ENCODE measurements around the gene NXN.
"Not testable (repeated sequence)": the region's sequence is repeated elsewhere in the genome, so short reads cannot be mapped to it uniquely, and the experiment has no call there.

Gene NXN

DNA sequence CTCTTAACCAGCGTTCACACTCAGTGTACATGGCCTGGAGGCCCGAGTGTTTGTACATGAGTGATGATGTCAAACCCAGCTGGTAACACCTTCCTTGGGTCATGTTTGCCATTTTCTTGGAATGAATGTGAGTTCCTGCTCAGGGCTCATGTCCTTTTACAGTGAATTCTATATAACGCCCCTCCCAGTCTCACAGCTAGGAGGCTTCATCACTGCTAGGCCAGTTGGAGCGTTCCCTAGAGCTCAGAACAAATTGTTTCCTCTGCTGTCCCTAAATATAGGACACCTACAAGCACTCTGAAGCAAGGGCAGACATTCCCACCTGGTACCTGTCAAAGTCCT is 22.8 kb upstream of the NXN start:
- TF ChIP-seq, protein P1, sequence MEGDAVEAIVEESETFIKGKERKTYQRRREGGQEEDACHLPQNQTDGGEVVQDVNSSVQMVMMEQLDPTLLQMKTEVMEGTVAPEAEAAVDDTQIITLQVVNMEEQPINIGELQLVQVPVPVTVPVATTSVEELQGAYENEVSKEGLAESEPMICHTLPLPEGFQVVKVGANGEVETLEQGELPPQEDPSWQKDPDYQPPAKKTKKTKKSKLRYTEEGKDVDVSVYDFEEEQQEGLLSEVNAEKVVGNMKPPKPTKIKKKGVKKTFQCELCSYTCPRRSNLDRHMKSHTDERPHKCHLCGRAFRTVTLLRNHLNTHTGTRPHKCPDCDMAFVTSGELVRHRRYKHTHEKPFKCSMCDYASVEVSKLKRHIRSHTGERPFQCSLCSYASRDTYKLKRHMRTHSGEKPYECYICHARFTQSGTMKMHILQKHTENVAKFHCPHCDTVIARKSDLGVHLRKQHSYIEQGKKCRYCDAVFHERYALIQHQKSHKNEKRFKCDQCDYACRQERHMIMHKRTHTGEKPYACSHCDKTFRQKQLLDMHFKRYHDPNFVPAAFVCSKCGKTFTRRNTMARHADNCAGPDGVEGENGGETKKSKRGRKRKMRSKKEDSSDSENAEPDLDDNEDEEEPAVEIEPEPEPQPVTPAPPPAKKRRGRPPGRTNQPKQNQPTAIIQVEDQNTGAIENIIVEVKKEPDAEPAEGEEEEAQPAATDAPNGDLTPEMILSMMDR (IDR thresholded peaks at IDR 0.05; ENCODE audit: insufficient read depth, low read length, poor library complexity, severe bottlenecking) = no peak
- H3K27me3 ChIP-seq (replicated peaks; ENCODE audit: control insufficient read depth, insufficient read depth, low read length) = no peaks in the 10 kb centered on the region
- DNase-seq (ENCODE audit: extremely low read depth, insufficient read length) = no peak
- no peak overlapping the region for H3K4me3 ChIP-seq (replicated peaks; ENCODE audit: low read depth, low read length)
- H3K36me3 ChIP-seq (ENCODE audit: control insufficient read depth, insufficient read depth, low read length) = peaks cover 39% of the 10 kb centered on the region

DNA sequence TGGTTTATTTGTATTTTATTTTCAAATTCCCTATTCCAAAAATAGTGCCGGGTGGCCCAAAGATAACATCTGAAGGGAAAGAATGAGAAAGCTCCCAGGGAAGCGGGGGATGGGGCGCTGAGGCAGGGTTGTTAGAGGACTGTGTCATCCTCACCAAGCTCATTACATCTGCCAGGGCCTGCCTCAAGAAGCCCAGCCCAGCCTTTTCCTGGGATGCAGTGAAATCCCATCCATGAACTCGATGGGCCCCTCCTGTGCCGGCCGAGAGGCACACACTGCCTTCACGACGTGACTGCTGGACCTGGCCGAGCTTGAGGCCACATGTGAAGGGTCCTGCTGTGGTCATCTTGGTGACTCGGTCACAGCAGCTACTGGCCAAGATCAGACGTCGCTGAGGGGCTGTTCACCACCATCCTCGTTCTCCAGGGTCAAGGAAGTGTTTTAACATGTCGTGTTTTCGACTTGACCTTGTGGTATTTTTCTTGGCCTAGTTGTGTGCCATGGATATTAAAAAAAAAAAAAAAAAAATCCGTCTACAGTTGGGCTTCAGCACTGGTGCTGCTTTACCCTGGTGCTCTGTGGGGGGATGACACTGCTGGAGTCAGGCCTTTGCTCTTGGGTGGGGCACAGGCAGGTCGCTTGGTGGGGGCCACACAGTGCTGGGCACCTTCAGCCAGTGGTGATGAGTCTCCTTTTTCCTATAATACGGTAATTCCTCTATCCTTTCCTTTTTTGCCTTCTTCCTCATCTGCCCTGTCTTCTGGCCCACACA is 22.2 kb upstream of the NXN start:
- H3K4me3 ChIP-seq (replicated peaks; ENCODE audit: low read depth, low read length) = no peak overlapping the region
- H3K27me3 ChIP-seq (replicated peaks; ENCODE audit: control insufficient read depth, insufficient read depth, low read length) = no peaks in the 10 kb centered on the region
- TF ChIP-seq, protein P1 (IDR thresholded peaks at IDR 0.05; ENCODE audit: insufficient read depth, low read length, poor library complexity, severe bottlenecking) = no peak
- H3K36me3 ChIP-seq (ENCODE audit: control insufficient read depth, insufficient read depth, low read length) = peaks cover 35% of the 10 kb centered on the region
- no peak for DNase-seq (ENCODE audit: extremely low read depth, insufficient read length)

DNA sequence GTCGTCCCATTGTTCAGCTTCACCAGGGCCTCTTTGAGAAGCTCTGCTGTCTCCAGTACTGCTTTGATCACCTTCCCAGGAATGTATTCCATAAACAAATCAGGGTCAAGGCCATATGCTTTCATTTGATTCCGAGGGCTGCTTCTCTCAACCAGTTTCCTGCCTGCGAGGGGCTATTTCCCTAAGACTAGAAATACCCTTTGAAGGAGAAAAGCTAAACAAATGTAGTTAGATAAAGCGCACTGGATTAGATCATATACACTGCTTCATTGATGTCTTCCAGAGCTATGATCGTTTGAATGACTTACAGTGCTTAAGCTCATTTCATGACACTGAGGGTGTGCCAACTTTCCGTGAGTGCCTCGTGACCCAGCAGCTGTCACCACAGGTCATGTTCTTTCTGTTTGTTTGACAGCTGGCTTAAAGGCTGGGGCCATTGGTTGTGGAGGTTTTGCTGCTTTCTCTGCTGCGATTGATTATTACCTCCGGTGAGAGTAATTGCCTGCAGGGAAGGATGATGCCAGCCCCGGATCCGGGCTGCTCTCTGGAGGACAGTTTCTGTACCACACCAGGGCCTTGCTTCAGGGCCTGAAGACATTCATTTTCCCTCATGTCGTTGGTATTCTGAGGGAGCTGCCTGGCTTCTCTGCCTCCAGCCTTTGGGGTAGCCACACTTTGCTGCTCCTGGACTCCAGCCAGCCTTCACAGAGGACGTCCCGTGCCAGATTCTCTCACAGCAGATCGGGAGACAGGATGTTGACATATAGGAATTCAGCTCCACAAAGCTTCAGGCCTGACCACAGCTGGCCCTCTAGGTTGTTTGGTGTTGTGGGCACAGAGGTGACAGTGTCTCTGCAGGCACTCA is 21.3 kb upstream of the NXN start:
- TF ChIP-seq, protein P1 (IDR thresholded peaks at IDR 0.05; ENCODE audit: insufficient read depth, low read length, poor library complexity, severe bottlenecking) = no peak

DNA sequence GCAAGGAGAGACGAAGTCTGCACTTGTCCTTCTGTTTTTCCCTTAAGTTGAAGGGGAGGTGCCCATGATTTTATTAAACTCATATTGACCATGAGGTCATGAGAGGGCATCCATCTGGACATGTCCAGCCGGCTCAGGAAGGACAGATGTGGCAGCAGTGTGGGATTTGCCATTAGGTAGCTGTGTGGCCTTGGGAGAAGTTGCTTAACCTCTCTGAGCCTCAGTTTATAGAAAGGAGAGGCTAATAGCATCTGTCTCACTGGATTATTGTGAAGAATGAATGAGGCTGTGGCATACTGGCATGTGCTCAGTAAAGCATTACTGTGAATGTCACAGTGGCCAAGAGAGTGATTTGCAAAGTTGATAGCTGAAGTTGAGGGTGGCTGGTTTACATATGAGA is 18.5 kb upstream of the NXN start:
- Histone ChIP-seq H3K27me3 (replicated peaks; ENCODE audit: control insufficient read depth, insufficient read depth, low read length) (no peaks in the 10 kb centered on the region), H3K4me3 (replicated peaks; ENCODE audit: low read depth, low read length) (peak overlapping the region; percentile 100), H3K36me3 (ENCODE audit: control insufficient read depth, insufficient read depth, low read length) (peaks cover 17% of the 10 kb centered on the region)
- DNase-seq (ENCODE audit: extremely low read depth, insufficient read length) = no peak
- TF ChIP-seq, protein P1 (IDR thresholded peaks at IDR 0.05; ENCODE audit: insufficient read depth, low read length, poor library complexity, severe bottlenecking) = no peak

More for the DNA sequence above, 21.3 kb upstream of the NXN start:
- Histone ChIP-seq H3K27me3 (replicated peaks; ENCODE audit: control insufficient read depth, insufficient read depth, low read length) (no peaks in the 10 kb centered on the region), H3K4me3 (replicated peaks; ENCODE audit: low read depth, low read length) (no peak overlapping the region), H3K36me3 (ENCODE audit: control insufficient read depth, insufficient read depth, low read length) (peaks cover 30% of the 10 kb centered on the region)
- DNase-seq (ENCODE audit: extremely low read depth, insufficient read length) = no peak

DNA sequence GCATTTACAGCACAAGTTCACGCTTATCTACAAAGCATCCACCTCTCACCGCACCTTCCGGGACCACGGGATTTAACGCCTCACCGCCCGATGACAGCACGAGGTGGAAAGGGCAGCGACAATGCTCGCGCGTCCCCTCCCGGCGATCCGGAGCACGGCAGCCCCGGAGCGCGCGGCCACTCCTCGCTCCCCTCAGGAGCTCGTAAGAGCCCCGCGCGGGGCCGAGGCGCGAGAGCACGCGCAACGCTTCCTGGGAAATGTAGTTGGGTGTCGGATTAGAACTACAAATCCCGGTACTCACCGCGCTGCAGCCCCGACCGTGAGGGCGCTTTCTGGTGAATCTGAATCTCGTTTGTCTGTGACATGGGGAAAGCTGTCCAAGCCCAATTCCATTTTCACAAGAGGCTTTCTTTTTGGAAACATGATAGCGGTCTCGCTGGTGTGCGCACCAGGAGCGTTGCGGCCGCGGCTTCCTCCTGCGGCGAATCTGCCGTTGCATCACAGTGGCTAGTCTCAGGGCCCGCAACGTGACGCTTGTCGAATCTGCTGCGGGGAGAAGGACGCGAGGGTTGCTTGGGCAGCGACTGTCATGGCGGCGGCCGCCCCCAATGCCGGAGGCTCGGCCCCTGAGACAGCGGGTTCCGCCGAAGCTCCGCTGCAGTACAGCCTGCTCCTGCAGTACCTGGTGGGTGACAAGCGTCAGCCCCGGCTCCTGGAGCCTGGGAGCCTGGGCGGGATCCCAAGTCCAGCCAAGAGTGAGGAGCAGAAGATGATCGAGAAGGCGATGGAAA is 17.2 kb upstream of the NXN start, which contains the start of gene TIMM22:
Gene TIMM22 (plus strand): TSS at position 576 of the 791 bp plus-strand sequence. CDS start 14 bp downstream, at position 590.
- TF ChIP-seq, protein P1 (IDR thresholded peaks at IDR 0.05; ENCODE audit: insufficient read depth, low read length, poor library complexity, severe bottlenecking) = peak; percentile 93
- Histone ChIP-seq H3K4me3 (replicated peaks; ENCODE audit: low read depth, low read length) (peak within 1 kb of the TSS; percentile 100), H3K36me3 (ENCODE audit: control insufficient read depth, insufficient read depth, low read length) (peaks cover 9% of the 10 kb centered on the region), H3K27me3 (replicated peaks; ENCODE audit: control insufficient read depth, insufficient read depth, low read length) (no peaks in the 10 kb centered on the region)
- peak; percentile 100 for DNase-seq (ENCODE audit: extremely low read depth, insufficient read length)

DNA sequence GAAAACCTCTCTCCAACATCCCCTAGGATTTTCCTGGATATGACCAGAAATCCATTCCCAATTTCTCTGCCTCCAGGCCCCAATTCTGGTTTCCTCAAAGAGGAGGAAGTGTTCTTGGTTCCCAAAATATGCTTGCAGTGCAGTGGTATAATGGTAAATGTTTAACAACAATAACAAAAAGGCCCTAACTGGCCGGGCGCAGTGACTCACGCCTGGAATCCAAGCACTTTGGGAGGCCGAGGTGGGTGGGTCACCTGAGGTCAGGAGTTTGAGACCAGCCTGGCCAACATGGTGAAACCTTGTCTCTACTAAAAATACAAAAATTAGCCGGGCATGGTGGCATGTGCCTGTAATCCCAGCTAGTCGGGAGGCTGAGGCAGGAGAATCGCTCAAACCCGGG is 15.7 kb upstream of the NXN start:
- not testable (repeated sequence) for H3K4me3 ChIP-seq (replicated peaks; ENCODE audit: low read depth, low read length); H3K36me3 ChIP-seq (ENCODE audit: control insufficient read depth, insufficient read depth, low read length); DNase-seq (ENCODE audit: extremely low read depth, insufficient read length); H3K27me3 ChIP-seq (replicated peaks; ENCODE audit: control insufficient read depth, insufficient read depth, low read length)
